Measurements from ENCODE around the gene EIF4E. TPM values are rescaled to one million over a fixed set of nuclear protein-coding genes. Genes with fewer than 3 reads are reported as not detected.

The EIF4E gene
- total RNA-seq, 1 donor from 2014 or later = 61.0 TPM

- Histone ChIP-seq H3K4me1 (peaks cover 10% of the 10 kb centered on the region), H3K4me3 (no peak overlapping the region)
- no peak for ATAC-seq
Observed at GRCh38 chr4:98903963-98904362, 25.0 kb downstream of the EIF4E start.

DNA sequence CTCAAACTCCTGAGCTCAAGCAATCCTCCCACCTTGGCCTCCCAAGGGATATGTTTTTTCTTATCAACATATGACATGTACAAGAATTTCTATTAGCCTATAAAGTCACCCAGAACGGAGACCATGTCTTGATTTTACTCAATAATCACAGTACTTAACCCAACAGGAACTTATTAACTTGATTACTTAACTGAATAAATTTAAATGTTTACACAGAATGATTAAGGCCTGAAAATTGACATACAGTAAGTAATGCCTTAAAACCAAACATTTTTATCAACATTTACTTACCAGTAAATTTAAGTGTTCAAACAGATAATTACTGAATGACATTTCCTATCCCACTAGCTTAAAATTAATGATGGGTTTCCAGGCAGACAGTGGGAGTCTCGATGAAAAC is 25.4 kb downstream of the EIF4E start:
- no peak for ATAC-seq
- Histone ChIP-seq H3K27me3 (ENCODE audit: low read depth) (no peaks in the 10 kb centered on the region), H3K27ac (no peak overlapping the region), H3K4me1 (peaks cover 6% of the 10 kb centered on the region), H3K4me3 (no peak overlapping the region), H3K9me3 (no peaks in the 10 kb centered on the region), H3K36me3 (peaks cover 23% of the 10 kb centered on the region)
- intact Hi-C loops (cut with DNase I) = no loop called here
- TF ChIP-seq, protein P1, sequence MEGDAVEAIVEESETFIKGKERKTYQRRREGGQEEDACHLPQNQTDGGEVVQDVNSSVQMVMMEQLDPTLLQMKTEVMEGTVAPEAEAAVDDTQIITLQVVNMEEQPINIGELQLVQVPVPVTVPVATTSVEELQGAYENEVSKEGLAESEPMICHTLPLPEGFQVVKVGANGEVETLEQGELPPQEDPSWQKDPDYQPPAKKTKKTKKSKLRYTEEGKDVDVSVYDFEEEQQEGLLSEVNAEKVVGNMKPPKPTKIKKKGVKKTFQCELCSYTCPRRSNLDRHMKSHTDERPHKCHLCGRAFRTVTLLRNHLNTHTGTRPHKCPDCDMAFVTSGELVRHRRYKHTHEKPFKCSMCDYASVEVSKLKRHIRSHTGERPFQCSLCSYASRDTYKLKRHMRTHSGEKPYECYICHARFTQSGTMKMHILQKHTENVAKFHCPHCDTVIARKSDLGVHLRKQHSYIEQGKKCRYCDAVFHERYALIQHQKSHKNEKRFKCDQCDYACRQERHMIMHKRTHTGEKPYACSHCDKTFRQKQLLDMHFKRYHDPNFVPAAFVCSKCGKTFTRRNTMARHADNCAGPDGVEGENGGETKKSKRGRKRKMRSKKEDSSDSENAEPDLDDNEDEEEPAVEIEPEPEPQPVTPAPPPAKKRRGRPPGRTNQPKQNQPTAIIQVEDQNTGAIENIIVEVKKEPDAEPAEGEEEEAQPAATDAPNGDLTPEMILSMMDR (IDR thresholded peaks at IDR 0.05) = no peak
- no peak for DNase-seq

More at GRCh38 chr4:98903963-98904362, 25.0 kb downstream of the EIF4E start:
- no peaks in the 10 kb centered on the region for H3K27me3 ChIP-seq (ENCODE audit: low read depth)
- no peak overlapping the region for H3K27ac ChIP-seq
- TF ChIP-seq, protein P1 (IDR thresholded peaks at IDR 0.05) = no peak
- intact Hi-C loops (cut with DNase I) = no loop called here
- H3K9me3 ChIP-seq = no peaks in the 10 kb centered on the region
- DNase-seq = no peak
- H3K36me3 ChIP-seq = peaks cover 23% of the 10 kb centered on the region

DNA sequence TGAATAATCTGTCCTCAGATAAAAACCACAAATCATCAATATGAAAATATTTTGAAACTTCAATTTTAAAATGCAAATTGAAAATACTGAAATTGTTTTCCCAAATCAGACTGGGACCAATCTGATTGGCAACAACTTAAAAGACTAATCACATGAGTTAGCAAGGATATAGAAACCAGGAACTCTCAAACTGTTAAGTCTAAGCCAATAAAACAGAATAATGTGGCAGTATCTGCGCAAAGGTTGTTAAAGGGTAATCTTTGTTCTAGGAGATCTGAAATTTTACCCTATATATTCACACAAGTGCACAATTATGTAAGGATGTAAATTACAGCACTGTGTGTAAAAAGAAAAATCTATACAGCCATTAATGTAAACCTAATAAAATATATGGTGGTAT is 29.7 kb downstream of the EIF4E start:
- intact Hi-C loops (cut with DNase I) = no loop called here
- Histone ChIP-seq H3K4me3 (no peak overlapping the region), H3K36me3 (peaks cover 46% of the 10 kb centered on the region), H3K9me3 (no peaks in the 10 kb centered on the region), H3K27ac (no peak overlapping the region), H3K4me1 (no peaks in the 10 kb centered on the region), H3K27me3 (ENCODE audit: low read depth) (no peaks in the 10 kb centered on the region)
- DNase-seq (no peak), ATAC-seq (no peak)
- TF ChIP-seq, protein P1 (IDR thresholded peaks at IDR 0.05) = no peak

- TF ChIP-seq, protein P1 (IDR thresholded peaks at IDR 0.05) = no peak
- Histone ChIP-seq H3K4me3 (no peak overlapping the region), H3K4me1 (no peaks in the 10 kb centered on the region), H3K27ac (no peak overlapping the region), H3K9me3 (no peaks in the 10 kb centered on the region), H3K36me3 (peaks cover 45% of the 10 kb centered on the region), H3K27me3 (ENCODE audit: low read depth) (no peaks in the 10 kb centered on the region)
- DNase-seq (no peak), ATAC-seq (no peak)
- intact Hi-C loops (cut with DNase I) = no loop called here
Observed at GRCh38 chr4:98891478-98892337, 37.2 kb downstream of the EIF4E start.

DNA sequence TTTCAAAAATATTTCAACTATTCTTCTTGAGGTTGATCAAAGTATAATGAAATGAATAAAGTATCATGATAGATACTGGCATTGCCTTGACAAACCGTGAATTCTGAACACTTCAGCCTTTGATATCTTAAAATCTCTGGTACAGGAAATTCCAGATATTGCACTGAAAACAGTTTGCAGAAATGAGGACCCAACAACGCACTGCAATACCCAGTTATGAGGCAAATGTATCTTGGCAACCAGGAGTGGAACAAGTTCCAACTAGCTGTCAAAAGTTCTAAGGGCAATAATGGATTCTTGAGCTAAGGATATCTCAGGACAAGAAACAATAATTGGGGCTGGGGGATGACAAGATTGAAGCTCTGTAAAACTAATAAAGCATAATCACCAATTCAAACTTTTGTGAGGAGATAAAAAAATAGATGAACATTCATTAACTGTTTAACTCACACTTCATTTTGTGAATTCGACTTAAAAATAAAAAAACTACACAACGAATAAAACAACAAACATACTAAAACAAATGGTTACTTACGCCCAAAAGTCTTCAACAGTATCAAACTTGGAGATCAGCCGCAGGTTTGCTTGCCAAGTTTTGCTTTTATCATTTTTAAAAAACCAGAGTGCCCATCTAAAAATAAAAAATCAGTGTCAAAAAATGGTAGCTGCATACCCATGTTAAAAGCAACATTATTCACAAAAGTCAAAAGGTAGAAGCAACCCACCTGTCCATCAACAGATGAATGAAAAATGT is 38.1 kb downstream of the EIF4E start:
- Histone ChIP-seq H3K27ac (no peak overlapping the region), H3K9me3 (no peaks in the 10 kb centered on the region), H3K36me3 (peaks cover 54% of the 10 kb centered on the region), H3K27me3 (ENCODE audit: low read depth) (no peaks in the 10 kb centered on the region), H3K4me1 (no peaks in the 10 kb centered on the region), H3K4me3 (no peak overlapping the region)
- TF ChIP-seq, protein P1 (IDR thresholded peaks at IDR 0.05) = no peak
- no peak for DNase-seq
- intact Hi-C loops (cut with DNase I) = no loop called here
- no peak for ATAC-seq
